Activated CD4-positive, alpha-beta T cell treated with anti-CD3 and anti-CD28 coated beads, Interleukin-2, amount 50 U/mL, for 48 hours (primary cell): Measurements from ENCODE around the gene CWC25.
A peak's percentile ranks its signal among the peaks of the same experiment; 100 is the strongest.
"Not testable (repeated sequence)": the region's sequence is repeated elsewhere in the genome, so short reads cannot be mapped to it uniquely, and the experiment has no call there.

Experiments
- DNase-seq, 2 experiments: peaks; one replicate each; pipeline ENCODE4 v3.0.0-alpha.2; 2020

Gene CWC25

GRCh38 chr17:38852771-38853291 is 27.7 kb upstream of the CWC25 start:
- no peak for DNase-seq

- no peak for DNase-seq
Measured at GRCh38 chr17:38851434-38851833, 26.3 kb upstream of the CWC25 start.

- no peak for DNase-seq
Measured at GRCh38 chr17:38850374-38850773, 25.3 kb upstream of the CWC25 start.

GRCh38 chr17:38848939-38849605 is 24.0 kb upstream of the CWC25 start:
- DNase-seq: no peak

DNA sequence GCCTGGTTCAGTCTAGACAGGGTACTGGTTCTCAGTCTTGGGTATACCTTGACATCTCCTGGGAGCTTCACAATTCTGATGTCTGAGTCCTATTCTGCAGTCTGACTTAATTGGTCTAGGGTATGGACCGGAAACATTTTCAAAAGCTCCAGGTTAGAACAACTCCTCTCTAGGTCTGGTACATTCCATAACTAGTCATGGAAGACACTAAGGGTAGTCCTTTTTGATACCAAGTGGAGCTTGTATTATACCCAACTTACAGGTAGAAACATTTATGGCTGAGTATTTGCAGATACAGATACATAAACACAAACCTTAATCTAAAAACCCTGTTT is 23.4 kb upstream of the CWC25 start:
- DNase-seq: no peak

DNA sequence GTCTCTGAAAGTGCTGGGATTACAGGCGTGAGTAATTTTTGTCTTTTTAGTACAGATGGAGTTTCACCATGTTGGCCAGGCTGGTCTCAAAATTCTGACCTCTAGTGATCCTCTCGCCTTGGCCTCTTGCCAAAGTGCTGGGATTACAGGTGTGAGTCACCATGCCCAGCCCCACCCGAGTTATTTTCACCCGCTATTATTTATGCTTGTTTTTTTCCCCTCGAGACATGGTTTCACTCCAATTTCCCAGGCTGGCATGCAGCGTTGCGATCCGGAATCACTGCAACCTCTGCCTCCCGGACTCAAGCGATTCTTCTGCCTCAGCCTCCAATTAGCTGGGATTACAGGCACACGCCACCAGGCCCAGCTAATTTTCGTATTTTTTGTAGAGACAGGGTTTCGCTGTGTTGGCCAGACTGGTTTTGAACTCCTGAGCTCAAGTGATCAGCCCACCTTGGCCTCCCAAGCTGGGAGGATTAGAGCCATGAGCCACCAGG is 19.2 kb upstream of the CWC25 start:
- DNase-seq: no peak

- no peak for DNase-seq
Measured at GRCh38 chr17:38825762-38826247, 684 bp upstream of the CWC25 start.

- peak in 1 of 2 experiments; percentile 38 for DNase-seq
Measured at GRCh38 chr17:38815576-38816193, 9.4 kb downstream of the CWC25 start.

- DNase-seq: no peak
Measured at GRCh38 chr17:38809828-38810227, 15.3 kb downstream of the CWC25 start.

GRCh38 chr17:38800237-38800760 is 24.8 kb downstream of the CWC25 start:
- DNase-seq: no peak

GRCh38 chr17:38799501-38800236 is 25.5 kb downstream of the CWC25 start, which contains the start of gene PIP4K2B:
PIP4K2B (minus strand) TSS chr17:38799556; CDS start chr17:38799424, 132 bp downstream.
- DNase-seq: peak; percentile 90 to 93

DNA sequence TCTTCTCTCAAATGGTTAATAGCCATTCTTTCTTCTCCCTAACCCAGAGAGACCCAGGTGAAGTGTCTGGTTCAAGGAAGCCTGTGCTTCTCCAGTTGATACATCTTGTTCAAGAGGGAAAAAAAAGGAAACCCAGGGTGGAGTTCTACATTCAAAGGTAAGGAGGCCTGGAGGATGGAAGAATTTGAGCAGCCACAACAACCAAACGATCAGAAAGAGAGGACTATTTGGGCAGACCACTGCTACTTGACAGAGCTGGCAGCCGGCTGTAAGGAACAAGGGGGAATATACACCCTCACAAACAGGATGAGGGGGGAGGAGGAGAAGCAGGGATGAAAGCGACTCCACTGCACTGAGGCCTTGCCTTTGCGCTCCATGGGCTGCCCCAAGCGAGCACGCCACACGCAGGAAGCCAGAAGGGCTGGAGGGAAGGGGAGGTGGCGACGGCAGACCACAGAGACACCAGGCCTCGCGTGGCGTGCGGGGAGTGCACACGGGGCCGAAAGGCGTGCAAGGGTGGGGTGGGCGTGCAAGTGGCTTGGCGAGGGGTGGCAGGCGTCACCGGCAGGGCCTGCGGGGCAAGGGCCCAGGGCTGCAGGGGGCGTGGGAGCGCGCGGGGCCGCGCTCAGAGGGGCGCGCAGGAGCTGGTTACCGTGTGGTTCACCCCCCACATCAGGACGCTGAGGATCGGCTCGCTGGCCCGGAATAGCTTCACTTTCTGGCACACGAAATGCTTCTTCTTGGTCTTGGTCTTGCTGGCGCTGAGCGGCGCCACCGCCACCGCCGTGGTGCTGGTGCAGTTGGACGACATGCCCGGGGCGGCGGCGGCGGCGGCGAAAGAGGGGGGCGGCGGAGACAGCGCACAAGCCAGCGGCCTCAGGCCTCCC is 26.3 kb downstream of the CWC25 start:
- DNase-seq: peak; percentile 50 to 58

- DNase-seq: no peak
Measured at GRCh38 chr17:38797828-38798227, 27.3 kb downstream of the CWC25 start.

DNA sequence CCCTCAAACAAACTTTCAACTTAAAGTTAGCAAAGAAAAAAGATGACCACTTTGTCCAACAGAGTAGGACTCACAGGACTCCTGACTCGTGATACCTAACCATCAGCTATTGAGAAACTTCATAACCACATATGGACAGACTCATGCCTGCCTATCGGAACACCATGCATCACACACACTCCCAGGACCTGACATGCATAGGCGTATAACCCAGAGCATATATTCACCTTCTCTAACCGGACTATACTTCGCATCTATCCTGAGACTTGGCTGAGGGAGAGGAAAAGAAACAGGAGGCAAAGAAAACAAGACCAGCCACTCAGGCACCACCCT is 28.0 kb downstream of the CWC25 start:
- no peak for DNase-seq

DNA sequence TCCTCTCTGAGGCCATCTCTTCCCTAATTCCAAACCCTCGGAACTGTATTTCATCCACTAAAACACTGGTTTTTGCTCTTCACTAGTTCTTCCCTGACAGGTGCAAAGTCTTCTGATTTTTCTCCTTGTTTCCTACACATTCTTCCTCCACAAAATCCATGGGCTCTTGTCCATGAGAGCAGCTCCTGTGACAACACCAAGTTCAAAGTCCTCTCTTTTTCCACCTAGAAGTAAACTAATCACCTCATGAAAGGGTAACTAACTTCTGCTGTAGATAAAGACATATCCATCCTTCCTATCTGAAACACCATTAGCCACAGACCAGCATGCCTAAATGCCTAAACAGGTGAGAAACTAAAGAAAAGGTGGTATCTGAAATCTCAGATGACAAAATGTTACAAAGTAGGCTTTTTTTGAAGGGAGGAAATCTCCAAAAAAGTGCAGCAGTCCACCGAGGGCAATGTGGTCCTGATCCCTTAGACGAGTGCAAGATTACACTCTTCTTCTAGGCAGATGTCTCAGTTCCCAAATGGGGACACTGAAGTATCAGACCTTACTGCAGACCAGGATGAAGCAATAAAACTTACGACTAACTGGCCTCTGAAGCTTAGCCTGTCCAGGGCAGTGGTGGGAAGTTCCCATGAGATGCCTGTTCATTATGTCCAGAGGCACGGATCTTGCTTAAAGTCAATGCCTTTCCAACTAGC is 28.5 kb downstream of the CWC25 start:
- no peak for DNase-seq

DNA sequence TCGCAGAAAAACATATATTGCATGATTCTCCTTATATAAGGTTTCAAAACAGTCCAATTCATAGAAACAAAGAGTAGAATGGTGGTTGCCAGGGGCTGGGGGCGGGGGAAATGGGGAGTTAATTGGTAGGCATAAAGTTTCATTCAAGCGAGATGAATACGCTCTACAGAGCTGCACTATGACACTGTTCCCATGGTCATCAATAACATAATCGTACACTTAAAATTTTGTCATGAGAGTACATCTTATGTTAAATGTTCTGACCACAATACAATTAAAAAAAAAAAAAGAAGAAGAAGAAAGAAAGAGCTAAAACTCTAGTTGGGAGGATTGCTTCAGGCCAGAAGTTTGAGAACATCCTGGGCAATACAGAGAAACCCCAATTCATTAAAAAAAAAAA is 30.9 kb downstream of the CWC25 start:
- DNase-seq: no peak

DNA sequence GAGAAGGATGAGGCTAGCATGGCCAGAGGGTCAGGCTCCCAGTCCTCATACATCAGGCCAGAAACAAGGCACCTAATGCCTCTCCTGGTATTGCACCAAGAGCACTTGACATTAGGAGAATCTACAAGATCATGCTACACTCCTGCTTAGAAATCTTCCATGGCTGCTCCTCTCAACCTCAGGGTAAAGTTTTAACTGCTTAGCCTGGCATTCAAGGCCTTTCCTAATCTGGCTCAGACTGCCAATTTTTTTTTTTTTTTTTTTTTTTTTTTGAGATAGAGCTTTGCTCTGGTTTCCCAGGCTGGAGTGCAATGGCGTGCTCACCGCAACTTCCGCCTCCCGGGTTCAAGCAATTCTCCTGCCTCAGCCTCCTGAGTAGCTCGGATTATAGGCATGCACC is 34.0 kb downstream of the CWC25 start:
- DNase-seq: no peak

- DNase-seq: not testable (repeated sequence)
Measured at GRCh38 chr17:38790148-38790707, 34.9 kb downstream of the CWC25 start.

GRCh38 chr17:38789185-38789584 is 35.9 kb downstream of the CWC25 start:
- DNase-seq: no peak

DNA sequence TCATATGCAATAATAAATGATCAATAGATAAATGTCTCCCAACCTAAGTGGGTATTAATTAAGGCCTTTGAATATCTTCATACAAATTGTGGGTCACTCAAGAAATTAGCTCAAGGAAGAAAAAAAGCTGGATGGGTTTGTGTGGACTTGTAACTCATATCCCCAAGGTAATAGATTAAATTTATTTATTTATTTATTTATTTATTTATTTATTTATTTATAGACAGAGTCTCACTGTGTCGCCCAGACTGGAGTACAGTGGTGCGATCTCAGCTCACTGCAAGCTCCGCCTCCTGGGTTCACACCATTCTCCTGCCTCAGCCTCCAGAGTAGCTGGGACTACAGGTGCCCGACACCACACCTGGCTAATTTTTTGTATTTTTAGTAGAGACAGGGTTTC is 37.1 kb downstream of the CWC25 start:
- DNase-seq: not testable (repeated sequence)

DNA sequence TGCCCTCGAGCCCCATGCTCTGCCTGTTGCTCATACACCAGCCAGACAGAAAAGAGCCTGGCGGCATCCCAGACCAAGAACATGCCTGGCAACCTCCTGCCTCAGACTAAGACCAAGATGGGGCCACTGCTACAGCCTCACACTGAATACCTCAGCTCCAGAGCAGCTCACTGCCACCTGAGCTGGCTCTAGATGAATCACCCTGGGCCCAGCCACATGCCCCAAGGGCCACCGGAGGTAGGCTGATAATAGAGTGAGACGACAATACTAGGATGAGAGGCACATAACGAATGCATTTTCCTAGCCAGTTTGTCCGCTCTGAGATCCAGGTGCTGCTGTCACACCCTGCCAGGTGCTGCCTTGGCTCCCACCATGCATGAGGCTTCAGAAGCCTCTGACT is 38.7 kb downstream of the CWC25 start:
- no peak for DNase-seq
